IMR-90 (cell line): Measurements from ENCODE around the gene VPS52.

Experiments
- CHD1 ChIP-seq: IDR thresholded peaks from 2 replicates; pipeline ENCODE4 v1.6.1; 2012; ENCODE audit warnings: low read depth, low read length, improper control_type of control experiment
- MAFK ChIP-seq: IDR thresholded peaks from 2 replicates; pipeline ENCODE4 v1.6.1; 2012; ENCODE audit warnings: low read depth, low read length, improper control_type of control experiment
- POLR2A ChIP-seq: IDR thresholded peaks from 2 replicates; pipeline ENCODE4 v1.6.1; 2012; ENCODE audit warnings: mild to moderate bottlenecking, low read depth, low read length
- RFX5 ChIP-seq: IDR thresholded peaks from 2 replicates; pipeline ENCODE4 v1.8.0; 2012; ENCODE audit warnings: low read depth, mild to moderate bottlenecking, low read length, moderate library complexity
- SMC3 ChIP-seq: fragments of 150-350 bp; IDR thresholded peaks from 2 replicates; pipeline ENCODE4 v1.6.1; 2016; ENCODE audit warnings: low read depth, mild to moderate bottlenecking, antibody characterized with exemption, low read length, moderate library complexity
- TF ChIP-seq, protein P1 (sequence below): conservative IDR thresholded peaks from 2 replicates; pipeline ENCODE4 v1.5.1; 2012; ENCODE audit warnings: mild to moderate bottlenecking, low read depth, low read length, improper control_type of control experiment
- TF ChIP-seq, protein P2 (sequence below): fragments of 150-350 bp; IDR thresholded peaks from 2 replicates; pipeline ENCODE4 v1.6.1; 2017; ENCODE audit warnings: mild to moderate bottlenecking, antibody characterized with exemption, low read length, low read depth

DNA sequence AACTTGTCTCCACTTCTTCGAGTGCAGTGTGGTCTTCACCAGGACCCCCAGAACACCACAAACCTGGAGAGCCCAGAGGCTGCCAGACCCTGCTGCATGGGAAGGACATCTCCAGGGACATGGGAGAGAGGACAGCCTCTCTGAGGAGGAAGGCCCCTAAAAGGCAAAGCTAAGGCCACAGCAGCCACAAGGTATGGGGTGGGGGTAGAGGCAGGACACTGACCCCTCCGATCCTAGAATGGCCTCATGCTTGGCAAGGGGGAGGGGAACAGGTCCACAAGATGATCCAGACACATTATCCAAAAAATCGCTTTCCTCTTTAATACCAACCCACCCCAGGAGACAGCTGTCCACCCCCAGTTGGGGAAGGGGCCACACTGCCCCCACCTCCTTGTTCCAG, 7.1 kb upstream of the VPS52 start:
- TF ChIP-seq SMC3 (no peak), CHD1 (no peak), POLR2A (no peak), RFX5 (no peak), MAFK (no peak)
- TF ChIP-seq, protein P1, sequence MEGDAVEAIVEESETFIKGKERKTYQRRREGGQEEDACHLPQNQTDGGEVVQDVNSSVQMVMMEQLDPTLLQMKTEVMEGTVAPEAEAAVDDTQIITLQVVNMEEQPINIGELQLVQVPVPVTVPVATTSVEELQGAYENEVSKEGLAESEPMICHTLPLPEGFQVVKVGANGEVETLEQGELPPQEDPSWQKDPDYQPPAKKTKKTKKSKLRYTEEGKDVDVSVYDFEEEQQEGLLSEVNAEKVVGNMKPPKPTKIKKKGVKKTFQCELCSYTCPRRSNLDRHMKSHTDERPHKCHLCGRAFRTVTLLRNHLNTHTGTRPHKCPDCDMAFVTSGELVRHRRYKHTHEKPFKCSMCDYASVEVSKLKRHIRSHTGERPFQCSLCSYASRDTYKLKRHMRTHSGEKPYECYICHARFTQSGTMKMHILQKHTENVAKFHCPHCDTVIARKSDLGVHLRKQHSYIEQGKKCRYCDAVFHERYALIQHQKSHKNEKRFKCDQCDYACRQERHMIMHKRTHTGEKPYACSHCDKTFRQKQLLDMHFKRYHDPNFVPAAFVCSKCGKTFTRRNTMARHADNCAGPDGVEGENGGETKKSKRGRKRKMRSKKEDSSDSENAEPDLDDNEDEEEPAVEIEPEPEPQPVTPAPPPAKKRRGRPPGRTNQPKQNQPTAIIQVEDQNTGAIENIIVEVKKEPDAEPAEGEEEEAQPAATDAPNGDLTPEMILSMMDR = no peak
- TF ChIP-seq, protein P2, sequence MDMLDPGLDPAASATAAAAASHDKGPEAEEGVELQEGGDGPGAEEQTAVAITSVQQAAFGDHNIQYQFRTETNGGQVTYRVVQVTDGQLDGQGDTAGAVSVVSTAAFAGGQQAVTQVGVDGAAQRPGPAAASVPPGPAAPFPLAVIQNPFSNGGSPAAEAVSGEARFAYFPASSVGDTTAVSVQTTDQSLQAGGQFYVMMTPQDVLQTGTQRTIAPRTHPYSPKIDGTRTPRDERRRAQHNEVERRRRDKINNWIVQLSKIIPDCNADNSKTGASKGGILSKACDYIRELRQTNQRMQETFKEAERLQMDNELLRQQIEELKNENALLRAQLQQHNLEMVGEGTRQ = no peak
